ENCODE measurements around the gene MAP4K2.

DNA sequence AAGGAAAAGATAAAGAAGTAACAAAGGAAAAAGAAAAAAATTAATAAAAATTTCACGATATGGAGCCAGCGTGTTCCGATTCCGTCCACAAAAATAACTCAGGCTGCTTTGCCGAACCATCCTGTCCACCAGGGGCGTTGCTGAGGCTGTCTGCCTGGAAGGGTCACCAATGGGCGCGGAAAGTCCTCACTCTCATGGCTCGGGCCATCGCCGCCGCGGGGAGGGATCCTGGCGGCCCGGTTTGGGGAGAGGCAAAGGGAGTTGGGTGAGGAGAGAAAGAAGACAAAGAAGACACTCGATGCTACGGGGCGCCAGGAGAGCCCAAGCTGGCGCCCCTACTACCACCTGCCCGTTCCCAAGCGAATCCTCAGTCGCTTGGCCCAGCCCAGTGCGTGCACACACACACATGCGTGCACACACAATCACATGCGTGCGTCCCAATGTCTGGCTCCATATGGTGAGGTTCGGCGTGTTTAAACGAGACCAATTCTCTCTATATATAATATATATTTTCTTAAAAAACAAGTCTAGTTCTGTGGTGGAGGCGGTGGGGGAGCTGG lies 37.6 kb downstream of the MAP4K2 start:
- TF ChIP-seq SNAI2 (CRISPR knock-in tag; IDR thresholded peaks at IDR 0.05) (no peak), ZFP3 (CRISPR knock-in tag; IDR thresholded peaks at IDR 0.05) (no peak), PATZ1 (CRISPR knock-in tag; IDR thresholded peaks at IDR 0.05; ENCODE audit: borderline replicate concordance) (no peak), TOX (CRISPR knock-in tag; IDR thresholded peaks at IDR 0.05; ENCODE audit: borderline replicate concordance) (no peak), BACH2 (CRISPR knock-in tag; IDR thresholded peaks at IDR 0.05; ENCODE audit: borderline replicate concordance) (no peak), ZC3H10 (CRISPR knock-in tag; IDR thresholded peaks at IDR 0.05) (no peak), ARNTL (CRISPR knock-in tag; IDR thresholded peaks at IDR 0.05; ENCODE audit: borderline replicate concordance, low read depth) (no peak), OSR1 (CRISPR knock-in tag; IDR thresholded peaks at IDR 0.05) (no peak), TCF4 (CRISPR knock-in tag; IDR thresholded peaks at IDR 0.05; ENCODE audit: borderline replicate concordance) (no peak)
- TF ChIP-seq, protein P1, sequence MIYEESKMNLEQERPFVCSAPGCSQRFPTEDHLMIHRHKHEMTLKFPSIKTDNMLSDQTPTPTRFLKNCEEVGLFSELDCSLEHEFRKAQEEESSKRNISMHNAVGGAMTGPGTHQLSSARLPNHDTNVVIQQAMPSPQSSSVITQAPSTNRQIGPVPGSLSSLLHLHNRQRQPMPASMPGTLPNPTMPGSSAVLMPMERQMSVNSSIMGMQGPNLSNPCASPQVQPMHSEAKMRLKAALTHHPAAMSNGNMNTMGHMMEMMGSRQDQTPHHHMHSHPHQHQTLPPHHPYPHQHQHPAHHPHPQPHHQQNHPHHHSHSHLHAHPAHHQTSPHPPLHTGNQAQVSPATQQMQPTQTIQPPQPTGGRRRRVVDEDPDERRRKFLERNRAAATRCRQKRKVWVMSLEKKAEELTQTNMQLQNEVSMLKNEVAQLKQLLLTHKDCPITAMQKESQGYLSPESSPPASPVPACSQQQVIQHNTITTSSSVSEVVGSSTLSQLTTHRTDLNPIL (CRISPR knock-in tag; IDR thresholded peaks at IDR 0.05; ENCODE audit: low read depth): no peak
